Liver (tissue), 9 donors: ENCODE data around the gene SLC35C1. TPM values are rescaled to one million over a fixed set of nuclear protein-coding genes. Genes with fewer than 3 reads are reported as not detected.

Experiments used
- DNase-seq: peaks from one replicate; pipeline ENCODE4 v3.0.0-alpha.2; 2017; ENCODE audit warnings: low spot score
- H3K27ac ChIP-seq, 2 donors: one replicate each; pipeline ENCODE4 v1.7.0; 2013; ENCODE audit warnings: inconsistent platforms in 2 of 2, low read length in 2 of 2, control low read depth in 1 of 2, low read depth in 1 of 2, mild to moderate bottlenecking in 1 of 2
- H3K27me3 ChIP-seq, 4 donors: one replicate each; pipeline versions ENCODE4 v1.6.1 to v1.7.0; 2013; ENCODE audit warnings: low read length in 3 of 4, inconsistent platforms in 1 of 4, mild to moderate bottlenecking in 1 of 4, moderate library complexity in 1 of 4; ENCODE audit not compliant: control insufficient read depth in 4 of 4, insufficient read depth in 4 of 4
- H3K36me3 ChIP-seq, 4 donors: one replicate each; pipeline versions ENCODE4 v1.6.1 to v1.7.0; 2013; ENCODE audit warnings: low read length in 3 of 4, mild to moderate bottlenecking in 3 of 4, low read depth in 1 of 4, moderate library complexity in 1 of 4; ENCODE audit not compliant: control insufficient read depth in 4 of 4, insufficient read depth in 3 of 4
- H3K4me1 ChIP-seq, 4 donors: one replicate each; pipeline versions ENCODE4 v1.6.1 to v1.7.0; 2013; ENCODE audit warnings: low read length in 3 of 4, mild to moderate bottlenecking in 3 of 4, moderate library complexity in 1 of 4; ENCODE audit not compliant: control insufficient read depth in 4 of 4, insufficient read depth in 4 of 4
- H3K4me3 ChIP-seq, 3 donors: one replicate each; pipeline versions ENCODE4 v1.6.1 to v1.7.0; 2013; ENCODE audit warnings: low read length in 3 of 3, control low read depth in 1 of 3, low read depth in 1 of 3, mild to moderate bottlenecking in 1 of 3
- H3K9ac ChIP-seq, 2 donors: one replicate each; pipeline ENCODE4 v1.7.0; 2013; ENCODE audit warnings: low read length in 2 of 2, mild to moderate bottlenecking in 2 of 2, moderate library complexity in 2 of 2, control low read depth in 1 of 2, low read depth in 1 of 2
- H3K9me3 ChIP-seq, 4 donors: one replicate each; pipeline versions ENCODE4 v1.6.1 to v1.7.0; 2013; ENCODE audit warnings: low read length in 3 of 4; ENCODE audit not compliant: control insufficient read depth in 4 of 4
- ATF3 ChIP-seq: IDR thresholded peaks from 2 replicates; pipeline ENCODE4 v1.6.1; 2016; ENCODE audit warnings: antibody characterized with exemption
- EGR1 ChIP-seq, 2 donors: IDR thresholded peaks; 2 replicates each; pipeline ENCODE4 v1.6.1; 2016 to 2018; ENCODE audit warnings: antibody characterized with exemption in 2 of 2, low read depth in 2 of 2
- FOXA1 ChIP-seq: IDR thresholded peaks from 2 replicates; pipeline ENCODE4 v1.6.1; 2016; ENCODE audit warnings: antibody characterized with exemption
- FOXA2 ChIP-seq: IDR thresholded peaks from 2 replicates; pipeline ENCODE4 v1.6.1; 2016; ENCODE audit warnings: antibody characterized with exemption
- GABPA ChIP-seq, 2 donors: IDR thresholded peaks in 1 of 2; conservative IDR thresholded peaks in 1 of 2; 2 replicates each; pipeline ENCODE4 v1.6.1; 2016; ENCODE audit warnings: antibody characterized with exemption in 2 of 2, mild to moderate bottlenecking in 1 of 2, moderate library complexity in 1 of 2
- HNF4A ChIP-seq, 2 donors: conservative IDR thresholded peaks; 2 replicates each; pipeline ENCODE4 v1.6.1; 2016; ENCODE audit warnings: antibody characterized with exemption in 2 of 2, mild to moderate bottlenecking in 2 of 2
- HNF4G ChIP-seq: IDR thresholded peaks from 2 replicates; pipeline ENCODE4 v1.6.1; 2016; ENCODE audit warnings: antibody characterized with exemption
- JUND ChIP-seq, 2 donors: IDR thresholded peaks; 2 replicates each; pipeline ENCODE4 v1.6.1; 2016; ENCODE audit warnings: antibody characterized with exemption in 2 of 2
- NR2F2 ChIP-seq: IDR thresholded peaks from 2 replicates; pipeline ENCODE4 v1.6.1; 2016; ENCODE audit warnings: antibody characterized with exemption
- RAD21 ChIP-seq, 2 donors: IDR thresholded peaks; 2 replicates each; pipeline ENCODE4 v1.6.1; 2016; ENCODE audit warnings: antibody characterized with exemption in 2 of 2, mild to moderate bottlenecking in 2 of 2
- REST ChIP-seq: IDR thresholded peaks from 2 replicates; pipeline ENCODE4 v1.6.1; 2016; ENCODE audit warnings: antibody characterized with exemption, mild to moderate bottlenecking
- RXRA ChIP-seq, 2 donors: IDR thresholded peaks; 2 replicates each; pipeline ENCODE4 v1.6.1; 2017 to 2018; ENCODE audit warnings: antibody characterized with exemption in 2 of 2, mild to moderate bottlenecking in 1 of 2
- SP1 ChIP-seq: IDR thresholded peaks from 2 replicates; pipeline ENCODE4 v1.6.1; 2018; ENCODE audit warnings: antibody characterized with exemption, mild to moderate bottlenecking
- TAF1 ChIP-seq: conservative IDR thresholded peaks from 2 replicates; pipeline ENCODE4 v1.6.1; 2016; ENCODE audit warnings: antibody characterized with exemption, mild to moderate bottlenecking
- YY1 ChIP-seq: IDR thresholded peaks from 2 replicates; pipeline ENCODE4 v1.6.1; 2016; ENCODE audit warnings: antibody characterized with exemption, mild to moderate bottlenecking
- ZBTB33 ChIP-seq: IDR thresholded peaks from 2 replicates; pipeline ENCODE4 v1.6.1; 2016; ENCODE audit warnings: antibody characterized with exemption
- WGBS: extraction: QIAGEN DNeasy Blood & Tissue Kit; methylation state at CpG from one replicate; pipeline ENCODE4 v1.1.7; 2013; 5-methylcytosine and 5-hydroxymethylcytosine counted together
- polyA plus RNA-seq, 2 donors: library from polyadenylated mRNA; stranded (reverse) in 1 of 2; unstranded in 1 of 2; fragments of 200-250 nt in 1 of 2; fragments of >200 nt in 1 of 2; fragmentation: Nextera tagmentation in 1 of 2; extraction: Ambion mirVana in 1 of 2; gene quantifications; one replicate each; pipeline versions ENCODE4 v1.2.1 to v1.2.3, GENCODE V29; 2013 to 2015
- total RNA-seq, 2 donors: library from RNA; depleted of rRNA; stranded (reverse); fragments of >200 nt; gene quantifications; one replicate each; pipeline ENCODE4 v1.2.3, GENCODE V29; 2014
- TF ChIP-seq, protein P1 (sequence below): IDR thresholded peaks from 2 replicates; pipeline ENCODE4 v1.6.1; 2016; ENCODE audit warnings: antibody characterized with exemption
- TF ChIP-seq, protein P2 (sequence below): fragments of 150-350 bp; IDR thresholded peaks from 2 replicates; pipeline ENCODE4 v1.5.1; 2017; ENCODE audit warnings: improper control_type of control experiment, low read depth, low read length; ENCODE audit not compliant: missing input control
- donor health status: healthy.
- donor health status: healthy.
- donor health status: healthy.
- donor health status: healthy.
- donor health status: healthy.

SLC35C1 gene
- total and polyA plus RNA-seq, 4 donors: 2.5 to 82.0 (median 46.1) TPM

GRCh38 chr11:45798793-45799441 is 6.0 kb upstream of the SLC35C1 start (continued):
- TF ChIP-seq REST: peak; percentile 89

DNA sequence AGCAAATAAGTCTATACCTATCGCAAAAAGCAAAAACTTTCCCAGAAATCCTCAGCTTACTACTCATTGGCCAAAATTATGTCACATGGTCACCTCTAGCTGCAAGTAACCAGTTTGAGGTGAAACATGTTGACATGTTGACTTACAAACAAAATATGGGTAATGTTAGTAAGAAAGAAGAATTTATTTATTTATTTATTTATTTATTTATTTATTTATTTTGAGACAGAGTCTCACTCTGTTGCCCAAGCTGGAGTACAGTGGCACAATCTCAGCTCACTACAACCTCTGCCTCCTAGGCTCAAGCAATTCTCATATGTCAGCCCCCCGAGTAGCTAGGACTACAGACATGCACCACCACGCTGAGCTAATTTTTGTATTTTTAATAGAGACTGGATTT is 5.4 kb upstream of the SLC35C1 start:
- no peaks in the 10 kb centered on the region for H3K36me3 ChIP-seq
- peaks cover 8 to 34% (median 23%) of the 10 kb centered on the region in 4 donors for H3K4me1 ChIP-seq
- no peaks in the 10 kb centered on the region for H3K9me3 ChIP-seq
- H3K27me3 ChIP-seq: no peaks in the 10 kb centered on the region
- 75% methylated on average over 3 of the region's 3 CpGs for WGBS
- no peak overlapping the region for H3K9ac ChIP-seq
- DNase-seq: no peak
- H3K27ac ChIP-seq: peak overlapping the region; percentile 77 to 89
- TF ChIP-seq GABPA (IDR thresholded peaks at IDR 0.05 in 1 of 2, conservative IDR thresholded peaks at IDR 0.05 in 1 of 2) (no peak), TAF1 (no peak)
- no peak overlapping the region for H3K4me3 ChIP-seq

DNA sequence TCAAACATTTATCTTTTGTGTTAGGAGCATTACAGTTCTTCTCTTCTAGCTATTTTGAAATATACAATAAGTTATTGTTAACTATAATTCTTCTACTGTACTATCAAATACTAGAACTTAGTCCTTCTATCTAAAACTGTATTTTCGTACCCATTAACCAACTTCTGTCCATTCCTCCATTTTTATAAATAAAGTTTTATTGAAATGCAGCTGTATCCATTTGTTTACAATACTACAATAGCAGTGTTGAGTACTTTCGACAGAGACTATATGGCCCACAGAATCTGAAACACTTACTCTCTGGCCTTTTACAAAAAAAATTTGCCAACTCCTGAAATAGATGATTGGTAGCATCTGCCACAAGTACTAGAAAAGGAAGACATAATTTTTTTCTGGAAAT is 4.7 kb upstream of the SLC35C1 start:
- Histone ChIP-seq H3K27ac (peak overlapping the region in 1 of 2 donors; percentile 77), H3K36me3 (no peaks in the 10 kb centered on the region), H3K4me1 (peaks cover 8 to 32% (median 22%) of the 10 kb centered on the region in 4 donors), H3K27me3 (no peaks in the 10 kb centered on the region), H3K4me3 (no peak overlapping the region), H3K9ac (no peak overlapping the region), H3K9me3 (no peaks in the 10 kb centered on the region)
- 90% methylated on average over 2 of the region's 2 CpGs for WGBS
- no peak for TF ChIP-seq HNF4G
- TF ChIP-seq REST: no peak
- no peak for TF ChIP-seq HNF4A (conservative IDR thresholded peaks at IDR 0.05)
- TF ChIP-seq ZBTB33: no peak
- no peak for TF ChIP-seq JUND (IDR thresholded peaks at IDR 0.05)
- TF ChIP-seq FOXA2: no peak
- TF ChIP-seq TAF1: no peak
- no peak for TF ChIP-seq ATF3
- TF ChIP-seq RAD21 (IDR thresholded peaks at IDR 0.05): no peak
- TF ChIP-seq YY1: no peak
- no peak for TF ChIP-seq EGR1 (IDR thresholded peaks at IDR 0.05; ENCODE audit: low read depth in 2 of 2)
- TF ChIP-seq RXRA (IDR thresholded peaks at IDR 0.05): no peak
- no peak for TF ChIP-seq NR2F2
- no peak for TF ChIP-seq FOXA1
- TF ChIP-seq SP1: no peak
- TF ChIP-seq, protein P1, sequence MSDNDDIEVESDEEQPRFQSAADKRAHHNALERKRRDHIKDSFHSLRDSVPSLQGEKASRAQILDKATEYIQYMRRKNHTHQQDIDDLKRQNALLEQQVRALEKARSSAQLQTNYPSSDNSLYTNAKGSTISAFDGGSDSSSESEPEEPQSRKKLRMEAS: no peak
- no peak for TF ChIP-seq GABPA (IDR thresholded peaks at IDR 0.05 in 1 of 2, conservative IDR thresholded peaks at IDR 0.05 in 1 of 2)
- TF ChIP-seq, protein P2, sequence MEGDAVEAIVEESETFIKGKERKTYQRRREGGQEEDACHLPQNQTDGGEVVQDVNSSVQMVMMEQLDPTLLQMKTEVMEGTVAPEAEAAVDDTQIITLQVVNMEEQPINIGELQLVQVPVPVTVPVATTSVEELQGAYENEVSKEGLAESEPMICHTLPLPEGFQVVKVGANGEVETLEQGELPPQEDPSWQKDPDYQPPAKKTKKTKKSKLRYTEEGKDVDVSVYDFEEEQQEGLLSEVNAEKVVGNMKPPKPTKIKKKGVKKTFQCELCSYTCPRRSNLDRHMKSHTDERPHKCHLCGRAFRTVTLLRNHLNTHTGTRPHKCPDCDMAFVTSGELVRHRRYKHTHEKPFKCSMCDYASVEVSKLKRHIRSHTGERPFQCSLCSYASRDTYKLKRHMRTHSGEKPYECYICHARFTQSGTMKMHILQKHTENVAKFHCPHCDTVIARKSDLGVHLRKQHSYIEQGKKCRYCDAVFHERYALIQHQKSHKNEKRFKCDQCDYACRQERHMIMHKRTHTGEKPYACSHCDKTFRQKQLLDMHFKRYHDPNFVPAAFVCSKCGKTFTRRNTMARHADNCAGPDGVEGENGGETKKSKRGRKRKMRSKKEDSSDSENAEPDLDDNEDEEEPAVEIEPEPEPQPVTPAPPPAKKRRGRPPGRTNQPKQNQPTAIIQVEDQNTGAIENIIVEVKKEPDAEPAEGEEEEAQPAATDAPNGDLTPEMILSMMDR: no peak
- no peak for DNase-seq
